Measurements from ENCODE around the gene ZKSCAN7.

The ZKSCAN7 gene

GRCh38 chr3:44584646-44585501 lies 29.9 kb downstream of the ZKSCAN7 start, which contains the start of gene ZNF660:
ZNF660 (plus strand) TSS chr3:44584964; CDS start chr3:44594194, 9,230 bp downstream.
- Histone ChIP-seq H3K27ac (ENCODE audit: low read depth, low read length, poor library complexity, severe bottlenecking) (no peak within 1 kb of the TSS), H3K4me3 (ENCODE audit: low read depth, low read length, poor library complexity, severe bottlenecking) (no peak within 1 kb of the TSS), H3K79me2 (ENCODE audit: insufficient read depth, low read length) (no peaks in the 10 kb centered on the region), H3K4me1 (ENCODE audit: insufficient read depth, low read length, severe bottlenecking) (no peaks in the 10 kb centered on the region), H4K20me1 (ENCODE audit: insufficient read depth, low read length) (no peaks in the 10 kb centered on the region), H3K36me3 (ENCODE audit: insufficient read depth, low read length) (no peaks in the 10 kb centered on the region), H3K27me3 (ENCODE audit: insufficient read depth, low read length) (no peaks in the 10 kb centered on the region), H2AFZ (ENCODE audit: low read length) (no peak within 1 kb of the TSS), H3K4me2 (ENCODE audit: low read length) (no peak within 1 kb of the TSS), H3K9ac (ENCODE audit: low read length) (no peak within 1 kb of the TSS), H3F3A (ENCODE audit: insufficient read depth, low read length) (no peaks in the 10 kb centered on the region), H3K9me2 (ENCODE audit: low read depth, low read length) (no peaks in the 10 kb centered on the region), H3K9me3 (ENCODE audit: low read length) (no peaks in the 10 kb centered on the region)
- TF ChIP-seq EZH2 (IDR thresholded peaks at IDR 0.05; ENCODE audit: borderline replicate concordance, low read length) (no peak), CTCF (IDR thresholded peaks at IDR 0.05; ENCODE audit: low read length) (no peak)

GRCh38 chr3:44596621-44597020 lies 41.6 kb downstream of the ZKSCAN7 start:
- Histone ChIP-seq H3K27ac (ENCODE audit: low read depth, low read length, poor library complexity, severe bottlenecking) (no peak overlapping the region), H2AFZ (ENCODE audit: low read length) (no peak overlapping the region), H3K36me3 (ENCODE audit: insufficient read depth, low read length) (no peaks in the 10 kb centered on the region), H4K20me1 (ENCODE audit: insufficient read depth, low read length) (no peaks in the 10 kb centered on the region), H3K4me2 (ENCODE audit: low read length) (no peak overlapping the region), H3K79me2 (ENCODE audit: insufficient read depth, low read length) (no peaks in the 10 kb centered on the region), H3K9me2 (ENCODE audit: low read depth, low read length) (no peaks in the 10 kb centered on the region), H3K9ac (ENCODE audit: low read length) (no peak overlapping the region), H3K9me3 (ENCODE audit: low read length) (peaks cover 8% of the 10 kb centered on the region; the same call in 1 of the 2 replicates), H3K4me1 (ENCODE audit: insufficient read depth, low read length, severe bottlenecking) (no peaks in the 10 kb centered on the region), H3K4me3 (ENCODE audit: low read depth, low read length, poor library complexity, severe bottlenecking) (no peak overlapping the region), H3F3A (ENCODE audit: insufficient read depth, low read length) (no peaks in the 10 kb centered on the region), H3K27me3 (ENCODE audit: insufficient read depth, low read length) (no peaks in the 10 kb centered on the region)
- TF ChIP-seq EZH2 (IDR thresholded peaks at IDR 0.05; ENCODE audit: borderline replicate concordance, low read length) (no peak), CTCF (IDR thresholded peaks at IDR 0.05; ENCODE audit: low read length) (no peak)

- Histone ChIP-seq H3F3A (ENCODE audit: insufficient read depth, low read length) (no peaks in the 10 kb centered on the region), H3K4me3 (ENCODE audit: low read depth, low read length, poor library complexity, severe bottlenecking) (no peak overlapping the region), H3K9me3 (ENCODE audit: low read length) (no peaks in the 10 kb centered on the region), H4K20me1 (ENCODE audit: insufficient read depth, low read length) (no peaks in the 10 kb centered on the region), H2AFZ (ENCODE audit: low read length) (no peak overlapping the region), H3K4me1 (ENCODE audit: insufficient read depth, low read length, severe bottlenecking) (no peaks in the 10 kb centered on the region), H3K9ac (ENCODE audit: low read length) (no peak overlapping the region), H3K4me2 (ENCODE audit: low read length) (no peak overlapping the region), H3K36me3 (ENCODE audit: insufficient read depth, low read length) (no peaks in the 10 kb centered on the region), H3K79me2 (ENCODE audit: insufficient read depth, low read length) (no peaks in the 10 kb centered on the region), H3K9me2 (ENCODE audit: low read depth, low read length) (no peaks in the 10 kb centered on the region), H3K27me3 (ENCODE audit: insufficient read depth, low read length) (no peaks in the 10 kb centered on the region), H3K27ac (ENCODE audit: low read depth, low read length, poor library complexity, severe bottlenecking) (no peak overlapping the region)
- TF ChIP-seq CTCF (IDR thresholded peaks at IDR 0.05; ENCODE audit: low read length), result no peak
Measured at GRCh38 chr3:44601749-44602148, 46.8 kb downstream of the ZKSCAN7 start.

All from OCI-LY1 (cell line).